Inflammatory macrophage (primary cell): Measurements from ENCODE around the gene CEP131.
"Not testable (repeated sequence)": the region's sequence is repeated elsewhere in the genome, so short reads cannot be mapped to it uniquely, and the experiment has no call there.

Experiments
- DNase-seq, 2 donors: peaks; one replicate each; pipeline ENCODE4 v3.0.0-alpha.2; 2020 to 2022

CEP131 gene

GRCh38 chr17:81147701-81148100 is 75.1 kb downstream of the CEP131 start:
- no peak for DNase-seq

- not testable (repeated sequence) for DNase-seq
Measured at GRCh38 chr17:81146208-81146607, 76.6 kb downstream of the CEP131 start.

GRCh38 chr17:81144423-81144781 is 78.4 kb downstream of the CEP131 start:
- DNase-seq: no peak

- no peak for DNase-seq
Measured at GRCh38 chr17:81143717-81144422, 78.9 kb downstream of the CEP131 start.

- DNase-seq: no peak
Measured at GRCh38 chr17:81143200-81143527, 79.6 kb downstream of the CEP131 start.

GRCh38 chr17:81142301-81143199 is 80.2 kb downstream of the CEP131 start:
- peak; percentile 87 for DNase-seq

- DNase-seq: no peak
Measured at GRCh38 chr17:81140695-81141094, 82.1 kb downstream of the CEP131 start.

GRCh38 chr17:81140018-81140417 is 82.7 kb downstream of the CEP131 start:
- no peak for DNase-seq
